ENCODE results near the gene CACFD1.

GRCh38 chr9:133454943-133455673 lies 4.7 kb upstream of the CACFD1 start:
- TF ChIP-seq CTCF (conservative IDR thresholded peaks at IDR 0.05; ENCODE audit: low read depth, low read length) (no peak), RFX5 (IDR thresholded peaks at IDR 0.05; ENCODE audit: low read depth, low read length) (no peak), MXI1 (IDR thresholded peaks at IDR 0.05; ENCODE audit: borderline replicate concordance, low read depth, low read length) (no peak), POLR2A (IDR thresholded peaks at IDR 0.05; ENCODE audit: low read depth, low read length) (no peak), RCOR1 (IDR thresholded peaks at IDR 0.05; ENCODE audit: insufficient replicate concordance, low read length) (no peak), USF2 (IDR thresholded peaks at IDR 0.05; ENCODE audit: low read depth, low read length) (no peak)

Data from IMR-90 (cell line).